H1 (cell line): ENCODE measurements around the gene TAF1B. TPM values are rescaled to one million over a fixed set of nuclear protein-coding genes. Genes with fewer than 3 reads are reported as not detected.

Source experiments
- RNF2 ChIP-seq: fragments of 200-900, 300-1000 bp; sonication (generic); IDR thresholded peaks from 2 replicates; pipeline ENCODE4 v1.7.1; 2016; ENCODE audit warnings: borderline replicate concordance, low read depth, mild to moderate bottlenecking, antibody characterized with exemption, low read length; ENCODE audit not compliant: poor library complexity, severe bottlenecking; ENCODE audit errors: missing control alignments
- polyA plus RNA-seq, 7 experiments: library from polyadenylated mRNA; depleted of rRNA in 3 of 7; stranded (reverse) in 5 of 7; unstranded in 2 of 7; fragments of >200 nt in 5 of 7; fragments of 200-250 nt in 2 of 7; gene quantifications; 1 replicate in 5 of 7; 2 replicates in 1 of 7; 4 replicates in 1 of 7; pipeline versions ENCODE4 v1.2.1 to v1.2.3, GENCODE V29; 2011 to 2013; ENCODE audit warnings: missing spikeins in 2 of 7, mixed read lengths in 2 of 7
- total RNA-seq: library from RNA; stranded (reverse); fragmentation: NEBNext Ultra II Directional; extraction: Animal tissue kit (Norgen Biotek cat#: 25700); gene quantifications from 2 replicates; pipeline ENCODE4 v1.2.1, GENCODE V29; 2021

Gene TAF1B
- total and polyA plus RNA-seq, 2 of the 8 experiments (the other 6 are each of a cell fraction or from before 2014, with no cell fraction given) = 6.6 to 25.2 TPM

- TF ChIP-seq RNF2 = no peak
Measured at GRCh38 chr2:9909106-9909505, 65.8 kb downstream of the TAF1B start (continued).
